GM12874 (cell line): Measurements from ENCODE around the gene ATP9A.

Source experiments
- CTCF ChIP-seq: IDR thresholded peaks from 2 replicates; pipeline ENCODE4 v1.5.1; 2011; ENCODE audit warnings: low read depth, mild to moderate bottlenecking, control low read depth, low read length, moderate library complexity; ENCODE audit not compliant: insufficient read depth

Gene ATP9A

GRCh38 chr20:51551186-51551585 is 217.0 kb downstream of the ATP9A start:
- TF ChIP-seq CTCF: no peak

GRCh38 chr20:51549474-51549873 is 218.7 kb downstream of the ATP9A start:
- TF ChIP-seq CTCF: no peak

GRCh38 chr20:51547951-51548350 is 220.2 kb downstream of the ATP9A start:
- TF ChIP-seq CTCF: no peak
